HepG2 (cell line): ENCODE results near the gene CYSTM1. TPM values are rescaled to one million over a fixed set of nuclear protein-coding genes. Genes with fewer than 3 reads are reported as not detected.

ENCODE experiments used
- LRRFIP1 ChIP-seq: sonication (generic); formaldehyde crosslinking; conservative IDR thresholded peaks from 2 replicates; pipeline ENCODE4 v1.4.0; 2020; ENCODE audit warnings: missing genetic modification reagents
- PATZ1 ChIP-seq: sonication (generic); formaldehyde crosslinking; IDR thresholded peaks from 2 replicates; pipeline ENCODE4 v1.4.0; 2020; ENCODE audit warnings: missing genetic modification reagents
- TERF1 ChIP-seq: sonication (generic); formaldehyde crosslinking; IDR thresholded peaks from 2 replicates; pipeline ENCODE4 v1.8.0; 2022; ENCODE audit warnings: mild to moderate bottlenecking, missing genetic modification reagents, moderate library complexity
- USF2 ChIP-seq, 2 experiments: sonication (generic) in 1 of 2; formaldehyde crosslinking in 1 of 2; IDR thresholded peaks; 2 replicates each; pipeline versions ENCODE4 v1.5.1 to v1.6.1; 2011 to 2020; ENCODE audit warnings: borderline replicate concordance in 1 of 2, low read depth in 1 of 2, low read length in 1 of 2, mild to moderate bottlenecking in 1 of 2, missing genetic modification reagents in 1 of 2, moderate library complexity in 1 of 2
- polyA plus RNA-seq, 8 experiments: library from polyadenylated mRNA; depleted of rRNA in 3 of 8; stranded (reverse) in 7 of 8; unstranded in 1 of 8; fragments of >200 nt; fragmentation: Illumina TruSeq in 4 of 8; extraction: Trizol in 4 of 8; gene quantifications; 2 replicates each; pipeline versions ENCODE4 v1.2.1 to v1.2.3, GENCODE V29; 2011 to 2016; ENCODE audit warnings: low read depth in 4 of 8, missing spikeins in 1 of 8, mixed read lengths in 1 of 8; ENCODE audit not compliant: insufficient read depth in 1 of 8
- total RNA-seq, 5 experiments: library from RNA; depleted of rRNA; stranded (reverse); fragments of >200 nt; fragmentation: Illumina TruSeq; extraction: Trizol; gene quantifications; 2 replicates each; pipeline ENCODE4 v1.2.3, GENCODE V29; 2016; ENCODE audit warnings: low read depth in 1 of 5

CYSTM1 gene
- total and polyA plus RNA-seq, 2 of the 13 experiments (the other 11 are each of a cell fraction or from before 2014, with no cell fraction given): 40.0 to 73.4 TPM

GRCh38 chr5:140136624-140137023, 38.4 kb upstream of the CYSTM1 start (continued):
- TF ChIP-seq USF2 (IDR thresholded peaks at IDR 0.05; ENCODE audit: low read depth, low read length): no peak
- no peak for TF ChIP-seq USF2 (CRISPR knock-in tag; IDR thresholded peaks at IDR 0.05; ENCODE audit: borderline replicate concordance)
- no peak for TF ChIP-seq LRRFIP1 (CRISPR knock-in tag)
- no peak for TF ChIP-seq TERF1 (CRISPR knock-in tag)
- no peak for TF ChIP-seq PATZ1 (CRISPR knock-in tag)
- TF ChIP-seq, all 625 proteins: peak for 0
